Endothelial cell of umbilical vein (primary cell): ENCODE data around the gene RCAN1. TPM values are rescaled to one million over a fixed set of nuclear protein-coding genes. Genes with fewer than 3 reads are reported as not detected.

Source experiments
- BruUV-seq: library from RNA; stranded (reverse); fragments of 400-500 nt; replicated peaks from 2 replicates; lab custom pipeline; 2021; lab: Mats Ljungman, UMichigan
- CTCF ChIA-PET: fragments of 300-600, 350-600 bp; sonication (Branson Sonifier 250); formaldehyde crosslinking; loops from one replicate; lab custom pipeline; 2021; ENCODE audit warnings: antibody characterized with exemption, inconsistent platforms; lab: Charles Lee
- POLR2A ChIA-PET: fragments of 300-600, 350-600 bp; sonication (Branson Sonifier 250); formaldehyde crosslinking; loops from one replicate; lab custom pipeline; 2021; ENCODE audit warnings: antibody characterized with exemption, inconsistent platforms; lab: Charles Lee
- DNase-seq: peaks from one replicate; pipeline ENCODE4 v3.0.0-alpha.2; 2011; ENCODE audit warnings: low read depth, low spot score
- FAIRE-seq: peaks from 2 replicates; lab custom pipeline; 2011; peaks lifted over from hg19 to GRCh38; lab: Jason Lieb, UNC
- H2AFZ ChIP-seq: 2 replicates; pipeline ENCODE4 v1.6.0; 2012; ENCODE audit warnings: low read depth, low read length, control low read depth, inconsistent platforms
- H3K27ac ChIP-seq: 2 replicates; pipeline ENCODE4 v1.5.1; 2011; ENCODE audit warnings: low read depth, mild to moderate bottlenecking, control low read depth, low read length, moderate library complexity; ENCODE audit not compliant: insufficient read depth
- H3K27me3 ChIP-seq, 2 experiments: 2 replicates each; pipeline versions ENCODE4 v1.6.0 to v1.6.1; 2011; ENCODE audit warnings: low read length in 2 of 2, mixed read lengths in 1 of 2; ENCODE audit not compliant: control insufficient read depth in 2 of 2, insufficient read depth in 2 of 2
- H3K36me3 ChIP-seq, 2 experiments: 2 replicates in 1 of 2; 3 replicates in 1 of 2; pipeline ENCODE4 v1.5.1; 2011; ENCODE audit warnings: low read length in 2 of 2, mild to moderate bottlenecking in 1 of 2, moderate library complexity in 1 of 2; ENCODE audit not compliant: control insufficient read depth in 2 of 2, insufficient read depth in 2 of 2; ENCODE audit errors: extremely low read depth in 1 of 2
- H3K4me1 ChIP-seq: 3 replicates; pipeline ENCODE4 v1.5.1; 2011; ENCODE audit warnings: mild to moderate bottlenecking, low read length; ENCODE audit not compliant: control insufficient read depth, insufficient read depth; ENCODE audit errors: extremely low read depth
- H3K4me2 ChIP-seq: 2 replicates; pipeline ENCODE4 v1.6.1; 2011; ENCODE audit warnings: low read length, control low read depth, mixed read lengths; ENCODE audit not compliant: insufficient read depth
- H3K4me3 ChIP-seq, 3 experiments: fragments of 200-600 bp in 1 of 3; sonication (generic), shearing (Covaris generic) in 1 of 3; replicated peaks in 1 of 3; 2 replicates each; pipeline ENCODE4 v1.5.1; 2011 to 2016; ENCODE audit warnings: control low read depth in 3 of 3, low read length in 3 of 3, mild to moderate bottlenecking in 2 of 3, inconsistent platforms in 1 of 3, low read depth in 1 of 3, moderate library complexity in 1 of 3; ENCODE audit not compliant: insufficient read depth in 1 of 3
- H3K79me2 ChIP-seq: 2 replicates; pipeline ENCODE4 v1.6.0; 2012; ENCODE audit warnings: low read length, inconsistent platforms; ENCODE audit not compliant: control insufficient read depth, insufficient read depth
- H3K9ac ChIP-seq: replicated peaks from 2 replicates; pipeline ENCODE3; 2011; ENCODE audit warnings: low read length, control low read depth; ENCODE audit not compliant: insufficient read depth; ENCODE audit errors: extremely low read depth
- H3K9me1 ChIP-seq: replicated peaks from 3 replicates; pipeline ENCODE4 v1.6.0; 2011; ENCODE audit warnings: mild to moderate bottlenecking, low read length; ENCODE audit not compliant: control insufficient read depth, insufficient read depth; ENCODE audit errors: extremely low read depth
- H3K9me3 ChIP-seq: replicated peaks from 2 replicates; pipeline ENCODE4 v1.5.1; 2012; ENCODE audit warnings: low read length, inconsistent platforms; ENCODE audit not compliant: control insufficient read depth, insufficient read depth
- H4K20me1 ChIP-seq: replicated peaks from 2 replicates; pipeline ENCODE3; 2011; ENCODE audit warnings: mild to moderate bottlenecking, low read length; ENCODE audit not compliant: control insufficient read depth, insufficient read depth; ENCODE audit errors: extremely low read depth
- EZH2 ChIP-seq: IDR thresholded peaks from 2 replicates; pipeline ENCODE4 v1.6.1; 2012; ENCODE audit warnings: borderline replicate concordance, low read depth, mild to moderate bottlenecking, moderate library complexity, low read length, inconsistent platforms; ENCODE audit not compliant: severe bottlenecking
- FOS ChIP-seq: IDR thresholded peaks from 2 replicates; pipeline ENCODE4 v1.6.1; 2011; ENCODE audit warnings: mild to moderate bottlenecking, low read length, moderate library complexity, borderline replicate concordance; ENCODE audit not compliant: insufficient read depth
- GATA2 ChIP-seq: IDR thresholded peaks from 2 replicates; pipeline ENCODE4 v1.7.0; 2011; ENCODE audit warnings: low read depth, mild to moderate bottlenecking, moderate library complexity, mixed read lengths, low read length; ENCODE audit not compliant: insufficient read length, insufficient read depth
- JUN ChIP-seq: IDR thresholded peaks from 2 replicates; pipeline ENCODE4 v1.6.1; 2011; ENCODE audit warnings: borderline replicate concordance, low read depth; ENCODE audit not compliant: insufficient read length, insufficient read depth
- MYC ChIP-seq: IDR thresholded peaks from one replicate; pipeline ENCODE4 v1.6.1; 2011; ENCODE audit warnings: mild to moderate bottlenecking, low read depth, low read length
- POLR2A ChIP-seq: IDR thresholded peaks from 2 replicates; pipeline ENCODE4 v1.6.1; 2012; ENCODE audit warnings: low read depth, mild to moderate bottlenecking, control low read depth, low read length
- POLR2AphosphoS5 ChIP-seq: IDR thresholded peaks from 2 replicates; pipeline ENCODE4 v1.6.1; 2012; ENCODE audit warnings: low read depth, mild to moderate bottlenecking, control low read depth, low read length, moderate library complexity; ENCODE audit not compliant: insufficient read depth
- dilution Hi-C: fragments of 300-500 bp; cut with MboI; formaldehyde crosslinking; loops from one replicate; pipeline ENCODE4 v1.15.0; 2019; ENCODE audit warnings: low sequenced_read_pairs; ENCODE audit not compliant: extremely low pct_ligation_motif_present
- intact Hi-C: fragments of 100-400 bp; cut with micrococcal nuclease; formaldehyde crosslinking; loops from one replicate; pipeline ENCODE4 v1.10.0; 2022
- polyA plus RNA-seq, 4 experiments: library from polyadenylated mRNA; depleted of rRNA in 3 of 4; stranded (reverse) in 3 of 4; unstranded in 1 of 4; fragments of >200 nt; gene quantifications; 2 replicates each; pipeline versions ENCODE4 v1.2.1 to v1.2.3, GENCODE V29; 2011 to 2012; ENCODE audit warnings: missing spikeins in 1 of 4
- total RNA-seq: library from RNA; stranded (reverse); gene quantifications from 2 replicates; pipeline ENCODE4 v1.2.3, GENCODE V29; 2021

Gene RCAN1
- total and polyA plus RNA-seq, 2 donors (not counting 3 experiments of a cell fraction or from before 2014, with no cell fraction given), result 9.7 to 16.5 TPM

DNA sequence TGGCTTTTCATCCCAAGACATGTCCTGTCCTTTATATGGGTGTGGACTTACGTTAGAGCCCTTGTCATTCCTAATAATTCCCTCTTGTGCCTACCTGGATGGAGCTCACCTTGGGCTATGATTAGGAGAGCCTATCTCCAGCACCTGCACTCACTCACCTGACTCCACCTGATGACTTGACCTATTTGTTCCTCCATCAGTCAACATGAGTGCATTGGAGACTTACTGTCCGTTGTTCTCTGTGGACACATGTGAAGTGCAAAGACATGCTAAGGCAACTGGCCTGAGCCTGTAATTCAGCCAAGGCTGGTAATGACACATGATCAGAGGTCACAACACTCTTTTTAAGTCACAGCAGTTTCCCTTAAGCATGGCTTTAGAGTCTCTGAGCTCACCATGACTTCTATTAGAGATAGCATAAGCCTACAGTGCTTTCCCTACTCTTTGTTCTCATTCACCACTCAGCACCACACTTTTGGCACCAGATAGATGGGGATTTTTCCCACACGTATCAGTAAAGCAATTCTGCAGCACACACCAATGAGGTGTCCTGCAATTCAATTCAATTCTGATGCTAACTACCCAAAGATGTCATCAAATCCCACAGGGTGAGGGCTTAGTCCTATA, 112.3 kb downstream of the RCAN1 start:
- no peak for DNase-seq
- CTCF ChIA-PET, result interaction anchor here (1.4 to 10.6 kb wide), 4 partner anchors 8 to 104 kb away, joined by 4 to 394 read pairs (median 6); no protein-coding TSS in a partner anchor
- no peaks in the 10 kb centered on the region for H3K9me1 ChIP-seq

GRCh38 chr21:34501716-34502115, 113.2 kb downstream of the RCAN1 start:
- Histone ChIP-seq H2AFZ (no peak overlapping the region), H3K36me3 (no peaks in the 10 kb centered on the region), H4K20me1 (no peaks in the 10 kb centered on the region), H3K79me2 (no peaks in the 10 kb centered on the region), H3K4me3 (no peak overlapping the region), H3K9me1 (no peaks in the 10 kb centered on the region), H3K4me1 (no peaks in the 10 kb centered on the region), H3K9ac (no peak overlapping the region), H3K27me3 (peaks cover 19 to 21% of the 10 kb centered on the region in 2 experiments), H3K9me3 (no peaks in the 10 kb centered on the region), H3K4me2 (no peak overlapping the region), H3K27ac (no peak overlapping the region)
- ChIA-PET CTCF (interaction anchor here (1.4 kb wide), 2 partner anchors 9 to 101 kb away, joined by 4 to 7 read pairs; no protein-coding TSS in a partner anchor), POLR2A (no interaction called here)
- FAIRE-seq (no peak), DNase-seq (no peak)
- intact Hi-C loops (no loop called here), dilution Hi-C loops (no loop called here)
- no TSS peak for BruUV-seq
- no peak for TF ChIP-seq EZH2

More for the DNA sequence above, 112.3 kb downstream of the RCAN1 start:
- POLR2A ChIA-PET, result no interaction called here
- H3K4me2 ChIP-seq, result no peak overlapping the region
- no peaks in the 10 kb centered on the region for H3K79me2 ChIP-seq
- no peak overlapping the region for H3K27ac ChIP-seq
- no peak overlapping the region for H2AFZ ChIP-seq
- FAIRE-seq, result no peak
- intact Hi-C loops, result no loop called here
- H3K9me3 ChIP-seq, result no peaks in the 10 kb centered on the region
- dilution Hi-C loops, result no loop called here
- BruUV-seq, result no TSS peak
- no peaks in the 10 kb centered on the region for H3K4me1 ChIP-seq
- no peak for TF ChIP-seq POLR2A
- no peak for TF ChIP-seq MYC
- no peak for TF ChIP-seq GATA2
- no peak for TF ChIP-seq FOS
- TF ChIP-seq JUN, result no peak
- TF ChIP-seq POLR2AphosphoS5, result no peak
- H4K20me1 ChIP-seq, result no peaks in the 10 kb centered on the region
- H3K9ac ChIP-seq, result no peak overlapping the region
- no peak overlapping the region for H3K4me3 ChIP-seq
- no peaks in the 10 kb centered on the region for H3K36me3 ChIP-seq
- peaks cover 16 to 19% of the 10 kb centered on the region in 2 experiments for H3K27me3 ChIP-seq
